ENCODE results near the gene DNAI7.

Gene DNAI7

GRCh38 chr12:25162866-25163265 lies 32.1 kb downstream of the DNAI7 start:
- no peak for DNase-seq

- DNase-seq: no peak
Observed at GRCh38 chr12:25156061-25156460, 38.9 kb downstream of the DNAI7 start.

- DNase-seq: no peak
Observed at GRCh38 chr12:25155022-25155576, 39.9 kb downstream of the DNAI7 start.

- DNase-seq: no peak
Observed at GRCh38 chr12:25152055-25152454, 42.9 kb downstream of the DNAI7 start.

GRCh38 chr12:25151476-25151875 lies 43.5 kb downstream of the DNAI7 start:
- DNase-seq: peak; percentile 7

- DNase-seq: no peak
Observed at GRCh38 chr12:25146686-25147085, 48.3 kb downstream of the DNAI7 start.

GRCh38 chr12:25135531-25136154 lies 59.3 kb downstream of the DNAI7 start:
- DNase-seq: no peak

- DNase-seq: no peak
Observed at GRCh38 chr12:25131270-25131669, 63.7 kb downstream of the DNAI7 start.

GRCh38 chr12:25130741-25131188 lies 64.2 kb downstream of the DNAI7 start:
- no peak for DNase-seq

- DNase-seq: no peak
Observed at GRCh38 chr12:25126746-25127145, 68.2 kb downstream of the DNAI7 start.

- DNase-seq: no peak
Observed at GRCh38 chr12:25126101-25126500, 68.9 kb downstream of the DNAI7 start.

GRCh38 chr12:25124493-25124892 lies 70.5 kb downstream of the DNAI7 start:
- no peak for DNase-seq

GRCh38 chr12:25123126-25123525 lies 71.8 kb downstream of the DNAI7 start:
- no peak for DNase-seq

- DNase-seq: no peak
Observed at GRCh38 chr12:25121916-25122315, 73.0 kb downstream of the DNAI7 start.

- no peak for DNase-seq
Observed at GRCh38 chr12:25121110-25121509, 73.8 kb downstream of the DNAI7 start.

- DNase-seq: no peak
Observed at GRCh38 chr12:25119020-25119419, 75.9 kb downstream of the DNAI7 start.

- DNase-seq: no peak
Observed at GRCh38 chr12:25115677-25116076, 79.3 kb downstream of the DNAI7 start.

GRCh38 chr12:25113651-25114050 lies 81.3 kb downstream of the DNAI7 start:
- DNase-seq: no peak

- no peak for DNase-seq
Observed at GRCh38 chr12:25110260-25110659, 84.7 kb downstream of the DNAI7 start.

GRCh38 chr12:25107920-25108319 lies 87.0 kb downstream of the DNAI7 start:
- DNase-seq: no peak

- DNase-seq: no peak
Observed at GRCh38 chr12:25106818-25107217, 88.1 kb downstream of the DNAI7 start.

- no peak for DNase-seq
Observed at GRCh38 chr12:25102402-25102801, 92.6 kb downstream of the DNAI7 start.

- DNase-seq: no peak
Observed at GRCh38 chr12:25101092-25101445, 93.9 kb downstream of the DNAI7 start.

- no peak for DNase-seq
Observed at GRCh38 chr12:25100194-25101091, 94.5 kb downstream of the DNAI7 start.
